HL-60 (cell line): ENCODE measurements around the gene ERC2.

Source experiments
- CTCF ChIP-seq: IDR thresholded peaks from one replicate; pipeline ENCODE4 v1.5.1; 2011; ENCODE audit warnings: low read length, control low read depth, inconsistent platforms; ENCODE audit not compliant: insufficient read depth
- GABPA ChIP-seq: IDR thresholded peaks from 2 replicates; pipeline ENCODE4 v1.6.1; 2012; ENCODE audit warnings: low read depth

GRCh38 chr3:56304069-56304468 is 164.2 kb downstream of the ERC2 start:
- no peak for TF ChIP-seq GABPA
- TF ChIP-seq CTCF, result no peak
